Activated CD4-positive, alpha-beta T cell treated with anti-CD3 and anti-CD28 coated beads for 24 hours (primary cell): ENCODE measurements around the gene CADM2.

Experiments used
- DNase-seq, 2 donors: peaks; one replicate each; pipeline ENCODE4 v3.0.0-alpha.2; 2020; ENCODE audit warnings: low read depth in 2 of 2

CADM2 gene

DNA sequence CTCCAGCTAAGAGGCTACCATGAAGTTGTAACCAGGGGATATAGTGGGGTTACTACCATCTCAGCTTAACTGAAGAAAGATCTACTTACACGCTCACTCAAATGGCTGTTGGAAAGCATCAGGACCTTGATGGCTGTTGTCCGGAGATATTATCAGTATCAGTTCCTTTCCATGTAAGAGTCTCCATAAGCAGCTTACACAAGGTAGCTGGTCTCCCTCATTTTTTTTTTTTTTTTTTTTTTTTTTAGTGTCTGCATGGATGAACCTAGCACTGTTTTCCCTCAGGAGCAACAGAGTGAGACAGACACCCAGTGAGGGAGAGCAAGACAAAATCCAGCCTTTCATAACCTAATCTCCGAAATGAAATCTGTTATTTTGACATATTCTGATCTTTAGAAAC, 230.9 kb downstream of the CADM2 start:
- DNase-seq, result no peak

DNA sequence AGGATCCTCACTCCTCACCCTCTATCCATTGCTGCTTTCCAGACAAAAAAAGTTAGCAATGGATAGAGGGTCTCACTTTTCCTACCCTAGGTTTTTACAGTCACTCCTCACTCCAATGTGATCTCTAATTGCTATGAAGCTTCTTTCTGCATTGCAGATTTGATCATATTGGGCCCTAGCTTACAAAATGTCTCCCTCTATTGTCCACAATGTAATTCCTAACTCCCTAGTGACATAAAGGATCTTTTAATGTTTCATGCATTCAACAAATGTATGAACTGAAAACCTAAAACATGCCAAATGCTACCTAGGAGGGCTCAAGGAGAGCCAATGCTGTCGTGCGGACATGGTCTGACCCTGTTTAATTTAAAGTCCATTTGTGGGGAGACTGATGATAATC, 234.8 kb downstream of the CADM2 start:
- DNase-seq, result no peak

GRCh38 chr3:85208650-85209049, 249.9 kb downstream of the CADM2 start:
- no peak for DNase-seq

DNA sequence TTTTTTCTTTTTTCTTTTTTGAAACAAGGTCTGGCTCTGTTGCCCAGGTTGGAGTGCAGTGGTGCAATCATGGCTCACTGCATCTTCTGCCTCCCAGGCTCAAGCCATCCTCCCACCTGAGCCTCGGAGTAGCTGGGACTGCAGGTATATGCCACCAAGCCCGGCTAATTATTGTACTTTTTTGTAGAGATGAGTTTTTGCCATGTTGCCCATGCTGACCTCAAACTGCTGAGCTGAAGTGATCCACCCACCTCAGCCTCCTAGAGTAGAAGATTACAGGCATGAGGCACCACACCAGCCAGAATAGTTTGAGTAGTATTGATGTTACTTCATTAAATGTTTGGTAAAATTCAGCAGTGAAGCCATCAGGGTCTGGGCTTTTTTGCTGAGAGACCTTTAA, 251.8 kb downstream of the CADM2 start:
- no peak for DNase-seq

DNA sequence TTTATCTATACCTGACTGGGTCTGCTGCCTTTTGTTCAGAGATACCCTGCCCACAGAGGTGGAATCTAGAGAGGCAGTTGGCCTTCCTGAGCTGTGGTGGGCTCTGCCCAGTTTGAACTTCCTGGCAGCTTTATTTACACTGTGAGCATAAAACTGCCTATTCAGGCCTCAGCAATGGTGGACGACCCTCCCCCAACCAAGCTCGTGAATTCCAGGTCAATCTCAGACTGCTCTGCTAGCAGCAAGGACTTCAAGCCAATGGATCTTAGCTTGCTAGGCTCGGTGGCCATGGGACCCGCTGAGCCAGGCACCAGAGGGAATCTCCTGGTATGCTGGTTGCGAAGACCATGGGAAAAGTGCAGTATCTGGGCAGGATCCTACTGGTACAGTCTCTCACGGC, 270.2 kb downstream of the CADM2 start:
- no peak for DNase-seq

- DNase-seq, result no peak
Measured at GRCh38 chr3:85244091-85244490, 285.3 kb downstream of the CADM2 start.

GRCh38 chr3:85244519-85244918, 285.7 kb downstream of the CADM2 start:
- no peak for DNase-seq

GRCh38 chr3:85251766-85252165, 293.0 kb downstream of the CADM2 start:
- DNase-seq, result no peak

DNA sequence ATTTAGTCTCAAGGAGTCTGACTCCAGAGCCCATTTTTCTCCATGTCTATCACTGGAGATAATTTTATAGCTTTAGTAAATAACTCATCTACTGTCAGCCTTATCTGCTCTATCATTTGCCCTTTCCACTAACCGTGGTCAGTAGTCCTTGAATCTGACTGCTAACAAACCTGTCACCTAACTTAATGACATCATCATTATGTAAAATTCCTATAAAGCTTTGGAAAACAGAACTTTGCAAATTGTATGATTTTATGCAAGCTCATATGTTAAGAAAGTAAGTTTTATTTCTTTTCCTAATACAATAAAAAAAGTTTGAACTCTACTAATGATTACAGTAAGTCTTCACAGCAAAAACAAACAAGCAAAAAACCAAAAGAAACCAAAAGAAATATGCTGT, 293.9 kb downstream of the CADM2 start:
- no peak for DNase-seq

GRCh38 chr3:85254738-85255137, 295.9 kb downstream of the CADM2 start:
- no peak for DNase-seq

DNA sequence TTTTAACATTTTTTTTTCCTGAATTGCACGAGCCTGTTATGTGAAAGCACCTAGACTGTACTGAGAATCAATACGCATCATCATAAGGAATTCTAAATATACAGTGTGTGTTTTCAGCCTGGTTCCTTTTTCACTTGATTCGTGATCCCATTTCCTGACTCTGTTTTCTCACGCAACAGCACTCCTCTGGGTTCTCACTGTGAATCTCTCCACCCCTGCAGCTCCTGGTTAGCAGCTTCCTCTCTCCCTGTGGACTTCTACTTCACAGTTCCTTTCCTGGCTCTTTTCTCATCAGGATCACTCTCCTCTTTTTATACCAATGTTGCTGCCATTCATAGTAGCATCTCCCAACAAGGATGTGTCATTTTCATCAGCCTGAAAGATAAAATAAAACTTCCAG, 297.2 kb downstream of the CADM2 start:
- DNase-seq, result no peak

GRCh38 chr3:85258326-85258725, 299.5 kb downstream of the CADM2 start:
- no peak for DNase-seq

GRCh38 chr3:85258819-85259218, 300.0 kb downstream of the CADM2 start:
- DNase-seq, result no peak

- DNase-seq, result no peak
Measured at GRCh38 chr3:85259748-85260147, 301.0 kb downstream of the CADM2 start.

- DNase-seq, result no peak
Measured at GRCh38 chr3:85264381-85264780, 305.6 kb downstream of the CADM2 start.

- DNase-seq, result no peak
Measured at GRCh38 chr3:85270488-85270887, 311.7 kb downstream of the CADM2 start.

DNA sequence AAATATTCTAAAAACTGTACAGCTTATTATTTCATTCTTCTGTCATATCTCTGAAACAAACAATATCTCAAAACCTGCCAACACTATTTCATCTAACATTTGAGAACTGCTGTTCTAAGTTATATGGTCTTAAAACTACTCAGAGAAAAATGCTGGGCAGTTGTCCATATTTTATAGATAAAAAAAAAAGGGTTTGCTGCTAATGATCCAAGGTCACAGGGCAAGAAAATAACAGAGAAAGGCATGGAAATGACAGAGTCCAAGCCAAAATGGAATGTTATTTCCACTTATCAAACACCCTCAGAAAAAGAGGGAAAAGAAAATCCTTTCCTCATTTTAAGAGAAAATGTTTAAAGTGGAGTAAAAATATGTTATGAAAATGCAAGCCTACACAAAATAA, 313.1 kb downstream of the CADM2 start:
- no peak for DNase-seq

DNA sequence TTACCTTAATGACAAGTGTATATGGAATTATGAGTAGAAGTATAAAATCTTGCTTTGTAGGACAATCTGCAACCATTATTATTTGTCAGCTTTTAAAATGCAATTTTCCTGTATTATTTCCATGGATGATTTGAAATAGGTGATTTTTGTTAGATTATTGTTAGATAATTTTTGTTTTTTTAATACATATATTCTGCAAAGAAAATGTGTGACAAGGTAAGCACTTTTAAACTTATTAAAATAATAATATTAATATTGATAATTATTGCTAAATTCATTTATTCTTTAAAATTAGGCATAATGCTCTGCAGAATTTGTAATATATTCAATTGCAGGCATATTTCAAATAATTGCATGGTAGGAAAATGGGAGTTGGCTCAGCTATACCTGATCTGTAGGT, 329.5 kb downstream of the CADM2 start:
- no peak for DNase-seq

DNA sequence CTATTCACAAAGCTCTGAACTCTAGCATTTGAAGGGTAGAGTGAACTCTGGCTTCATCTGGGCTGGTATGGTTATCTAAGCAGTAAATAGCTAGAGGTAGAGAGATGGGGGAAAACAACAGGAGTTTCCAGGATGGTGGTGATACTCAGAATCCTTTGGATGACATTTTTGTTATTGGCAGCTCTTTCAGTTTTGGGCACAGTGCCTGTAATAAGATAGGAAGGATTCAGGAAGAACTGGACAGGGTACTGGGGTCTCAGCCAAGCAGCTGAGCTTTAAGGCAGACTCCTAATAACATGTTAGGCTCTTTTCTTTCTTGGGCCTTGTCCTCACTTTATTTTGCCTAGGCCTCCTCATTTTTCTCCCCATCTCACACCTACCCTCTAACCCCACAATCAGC, 338.5 kb downstream of the CADM2 start:
- DNase-seq, result no peak

- no peak for DNase-seq
Measured at GRCh38 chr3:85298032-85298431, 339.2 kb downstream of the CADM2 start.

- no peak for DNase-seq
Measured at GRCh38 chr3:85303156-85303555, 344.4 kb downstream of the CADM2 start.

GRCh38 chr3:85304360-85304964, 345.7 kb downstream of the CADM2 start:
- DNase-seq, result no peak

- no peak for DNase-seq
Measured at GRCh38 chr3:85312331-85312730, 353.5 kb downstream of the CADM2 start.

DNA sequence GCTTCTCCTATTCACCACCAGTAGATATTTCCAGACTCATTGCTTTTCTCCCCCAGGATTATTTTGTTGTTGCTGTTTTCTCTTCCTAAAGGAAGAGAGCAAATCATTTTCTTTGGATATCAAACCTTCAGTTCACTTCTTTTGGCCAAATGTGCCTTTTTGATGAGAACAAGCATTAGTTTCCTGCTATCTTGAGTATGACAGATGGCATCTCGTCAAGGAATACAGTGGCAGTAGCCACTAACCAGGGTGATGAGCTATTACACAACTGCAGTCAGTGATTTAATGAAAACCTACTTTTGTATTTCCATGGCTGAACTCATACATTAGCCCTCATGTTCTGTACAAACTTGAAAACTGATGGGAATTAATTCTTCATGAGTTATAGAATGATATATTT, 354.6 kb downstream of the CADM2 start:
- DNase-seq, result no peak

DNA sequence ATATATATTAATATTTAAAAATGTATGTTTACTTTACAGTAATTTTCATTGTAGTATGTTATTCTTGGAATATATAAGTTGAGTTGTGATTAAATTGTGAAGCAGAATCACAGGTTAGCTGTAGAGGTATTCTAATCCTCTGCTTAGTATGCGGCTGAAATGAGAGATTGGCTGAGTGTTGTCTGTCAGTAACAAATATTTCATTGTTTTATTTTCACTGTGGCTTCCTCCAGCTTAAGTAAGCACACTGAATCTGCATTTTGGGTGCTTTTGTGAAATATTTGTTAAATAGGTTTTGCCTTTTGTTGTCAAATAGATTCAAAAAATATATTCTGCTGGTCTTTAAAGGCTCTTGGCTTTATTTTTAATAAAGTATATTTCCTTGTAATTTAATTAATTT, 357.5 kb downstream of the CADM2 start:
- no peak for DNase-seq
